Activated naive CD8-positive, alpha-beta T cell (primary cell): Measurements from ENCODE around the gene GPBAR1.
A peak's percentile ranks its signal among the peaks of the same experiment; 100 is the strongest.

Experiments used
- H3K27ac Mint-ChIP-seq: one replicate; pipeline ENCODE4 v1.8.0; 2021; ENCODE audit warnings: mixed read lengths
- H3K27me3 Mint-ChIP-seq: one replicate; pipeline ENCODE4 v1.8.0; 2021; ENCODE audit warnings: mixed read lengths
- H3K36me3 Mint-ChIP-seq: one replicate; pipeline ENCODE4 v1.8.0; 2021; ENCODE audit warnings: mixed read lengths
- H3K4me1 Mint-ChIP-seq: one replicate; pipeline ENCODE4 v1.8.0; 2021; ENCODE audit warnings: low read depth, mixed read lengths
- H3K4me3 Mint-ChIP-seq: one replicate; pipeline ENCODE4 v1.8.0; 2021; ENCODE audit warnings: mild to moderate bottlenecking, mixed read lengths
- H3K9me3 Mint-ChIP-seq: one replicate; pipeline ENCODE4 v1.8.0; 2021; ENCODE audit warnings: low read depth, mixed read lengths

GPBAR1 gene

DNA sequence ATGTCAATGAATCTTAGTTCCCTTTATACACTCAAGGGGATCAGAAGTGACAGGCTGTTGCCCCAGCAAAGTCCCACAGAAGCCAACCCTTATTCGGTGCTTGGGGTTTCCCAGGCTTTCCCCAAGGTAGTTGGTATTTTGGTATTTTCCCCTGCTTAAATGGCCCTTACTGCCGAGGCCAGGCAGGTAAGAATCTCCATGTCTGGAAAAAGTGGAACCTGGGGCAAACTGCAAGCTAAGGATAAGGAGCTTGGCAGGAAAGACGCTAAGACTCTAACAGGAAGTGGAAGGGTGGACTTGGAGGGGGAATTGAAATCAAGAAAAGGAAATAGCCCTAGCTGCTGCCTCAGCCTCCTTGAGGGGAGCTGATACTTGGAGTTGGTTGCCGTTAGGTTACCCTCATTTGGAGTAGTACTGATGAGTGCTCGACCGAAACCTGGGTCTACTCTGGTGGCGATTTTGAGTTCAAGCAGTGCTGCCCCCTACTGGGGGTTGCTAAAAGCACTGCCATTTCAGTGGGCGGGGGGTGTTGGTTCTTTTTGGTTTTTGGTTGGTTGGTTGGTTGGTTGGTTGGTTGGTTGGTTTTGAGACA, 3.3 kb upstream of the GPBAR1 start:
- peak overlapping the region; percentile 51 for H3K4me3 Mint-ChIP-seq
- peaks cover 30% of the 10 kb centered on the region for H3K4me1 Mint-ChIP-seq
- H3K36me3 Mint-ChIP-seq: peaks cover 2% of the 10 kb centered on the region
- H3K27me3 Mint-ChIP-seq: no peaks in the 10 kb centered on the region
- no peaks in the 10 kb centered on the region for H3K9me3 Mint-ChIP-seq
- H3K27ac Mint-ChIP-seq: peak overlapping the region; percentile 90

DNA sequence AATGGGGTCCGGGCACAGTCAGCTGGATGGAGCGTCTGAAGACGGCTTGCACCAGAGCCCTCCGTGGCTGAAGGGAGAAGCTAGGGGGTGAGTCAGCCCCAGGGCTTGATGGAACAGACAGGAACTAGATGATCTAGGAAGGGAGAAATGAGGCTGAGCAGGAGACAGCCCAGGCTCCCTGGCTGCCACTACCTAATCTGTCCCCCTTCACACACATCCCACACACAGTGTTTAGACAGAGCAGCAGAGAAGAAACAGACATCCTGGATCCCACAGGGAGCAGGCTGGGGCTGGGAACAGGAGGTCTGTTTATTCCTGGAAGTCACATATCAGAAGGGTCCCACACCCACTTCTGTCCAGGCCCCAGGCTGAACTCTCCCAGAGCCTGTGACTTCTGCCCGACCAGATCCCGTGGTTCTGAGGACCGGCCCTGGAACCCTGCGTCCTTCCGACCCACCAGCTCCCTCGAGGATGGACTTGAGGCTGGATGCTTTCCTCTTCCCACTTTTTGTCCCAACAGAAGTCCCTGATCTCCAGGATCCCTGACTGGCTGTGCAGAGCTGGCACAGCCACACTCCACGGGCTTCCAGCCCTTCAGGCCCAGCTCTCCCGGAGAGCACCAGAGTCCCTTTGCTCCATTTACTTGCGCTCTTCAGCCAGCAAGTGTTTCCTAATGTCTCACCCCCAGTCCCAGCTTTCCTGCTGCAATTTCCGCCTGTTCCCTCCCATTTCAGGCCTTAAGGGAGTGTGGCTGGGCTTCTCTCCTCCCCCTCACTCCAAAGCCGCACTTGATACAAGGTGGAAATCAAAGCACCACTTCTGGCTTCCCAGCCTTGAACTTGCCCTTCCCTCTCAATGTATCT, 1.5 kb upstream of the GPBAR1 start:
- H3K9me3 Mint-ChIP-seq: no peaks in the 10 kb centered on the region
- no peak overlapping the region for H3K4me3 Mint-ChIP-seq
- peak overlapping the region; percentile 66 for H3K27ac Mint-ChIP-seq
- peaks cover 2% of the 10 kb centered on the region for H3K36me3 Mint-ChIP-seq
- peaks cover 31% of the 10 kb centered on the region for H3K4me1 Mint-ChIP-seq
- no peaks in the 10 kb centered on the region for H3K27me3 Mint-ChIP-seq

DNA sequence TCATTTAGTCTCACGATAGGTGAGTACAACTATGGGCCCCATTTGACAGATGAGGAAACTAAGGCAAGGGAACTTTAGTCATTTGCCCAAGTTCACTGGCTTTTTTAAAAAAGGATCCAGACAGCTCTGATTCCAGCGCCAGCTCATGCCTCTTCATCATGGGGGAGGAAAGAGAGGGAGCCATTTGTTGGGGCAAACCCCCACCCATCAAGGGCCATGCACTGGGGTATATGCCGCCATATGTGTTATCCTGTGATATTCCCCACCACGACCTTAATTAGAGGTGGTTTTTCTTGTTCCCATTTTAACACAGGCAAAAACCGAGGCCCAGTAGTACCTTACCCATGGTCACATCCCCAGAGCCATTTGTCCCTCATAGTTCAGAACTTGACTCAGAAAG, 649 bp upstream of the GPBAR1 start:
- Mint-ChIP-seq H3K27ac (peak overlapping the region; percentile 66), H3K4me3 (no peak overlapping the region), H3K36me3 (peaks cover 2% of the 10 kb centered on the region), H3K4me1 (peaks cover 26% of the 10 kb centered on the region), H3K9me3 (no peaks in the 10 kb centered on the region), H3K27me3 (no peaks in the 10 kb centered on the region)

DNA sequence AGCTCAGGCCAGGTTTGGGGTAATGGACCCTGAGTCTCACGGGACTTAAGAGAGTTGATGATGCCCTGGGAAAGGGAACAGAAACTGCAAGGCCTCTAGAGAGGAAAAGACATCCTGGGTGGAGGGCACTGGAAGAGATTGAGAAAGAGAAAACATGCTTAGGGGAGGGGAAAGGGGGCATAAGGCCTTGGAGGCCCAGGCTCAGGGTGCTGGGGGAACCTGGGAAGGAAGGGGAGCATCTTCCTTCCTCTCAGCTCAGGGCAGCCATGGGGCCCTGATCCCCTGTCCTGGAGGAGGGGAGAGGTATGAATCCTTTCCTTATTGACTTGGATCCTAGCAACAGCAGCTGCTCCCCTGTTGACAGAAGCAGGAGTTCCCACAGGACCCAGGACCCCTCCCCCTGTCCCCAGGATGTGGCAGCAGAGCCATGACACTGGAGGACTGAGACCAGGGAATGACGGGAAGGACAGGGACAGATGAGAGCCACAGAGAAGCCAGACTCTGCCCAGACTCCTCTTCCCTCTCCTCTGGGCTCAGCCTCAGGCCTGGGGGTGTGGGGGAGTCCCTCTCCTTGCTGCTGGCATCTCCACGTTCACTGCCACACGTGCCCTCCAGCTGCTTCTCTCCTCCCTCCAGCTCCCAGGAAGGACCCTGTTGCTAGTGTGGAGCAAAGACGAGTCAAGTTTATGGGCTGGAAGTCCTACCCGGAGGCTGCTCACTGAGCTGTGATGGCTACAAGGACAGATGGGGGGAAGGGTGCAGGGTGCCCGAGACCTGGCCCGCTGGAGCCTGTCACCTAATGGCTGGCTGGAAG, 815 bp downstream of the GPBAR1 start:
- Mint-ChIP-seq H3K4me3 (no peak overlapping the region), H3K4me1 (peaks cover 25% of the 10 kb centered on the region), H3K27me3 (no peaks in the 10 kb centered on the region), H3K9me3 (no peaks in the 10 kb centered on the region), H3K36me3 (no peaks in the 10 kb centered on the region), H3K27ac (no peak overlapping the region)

DNA sequence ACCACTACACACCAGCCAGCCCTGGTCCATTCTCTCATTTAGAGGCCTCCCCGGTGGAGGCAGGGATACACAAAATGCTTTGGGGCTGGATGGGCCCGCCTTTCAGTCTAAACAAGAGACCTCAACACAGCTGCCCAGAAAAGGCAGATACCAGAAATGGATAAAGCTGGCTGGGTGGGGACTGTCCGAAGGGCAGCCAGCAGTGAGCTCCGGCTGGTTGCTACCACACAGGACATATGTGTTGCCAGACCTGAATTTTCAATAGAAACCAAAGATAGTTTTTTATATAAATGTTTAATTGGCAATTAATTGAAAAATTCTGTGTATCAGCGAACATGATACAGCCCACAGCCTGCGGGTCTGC, 1.4 kb downstream of the GPBAR1 start:
- peaks cover 23% of the 10 kb centered on the region for H3K4me1 Mint-ChIP-seq
- no peak overlapping the region for H3K4me3 Mint-ChIP-seq
- no peak overlapping the region for H3K27ac Mint-ChIP-seq
- H3K9me3 Mint-ChIP-seq: no peaks in the 10 kb centered on the region
- H3K27me3 Mint-ChIP-seq: no peaks in the 10 kb centered on the region
- H3K36me3 Mint-ChIP-seq: peaks cover 2% of the 10 kb centered on the region

- H3K4me3 Mint-ChIP-seq: no peak overlapping the region
- H3K36me3 Mint-ChIP-seq: peaks cover 2% of the 10 kb centered on the region
- no peaks in the 10 kb centered on the region for H3K9me3 Mint-ChIP-seq
- H3K4me1 Mint-ChIP-seq: peaks cover 22% of the 10 kb centered on the region
- no peak overlapping the region for H3K27ac Mint-ChIP-seq
- H3K27me3 Mint-ChIP-seq: no peaks in the 10 kb centered on the region
Measured at GRCh38 chr2:218262631-218263586, 2.1 kb downstream of the GPBAR1 start.

GRCh38 chr2:218263817-218264641, 3.2 kb downstream of the GPBAR1 start:
- Mint-ChIP-seq H3K4me1 (peaks cover 22% of the 10 kb centered on the region), H3K27me3 (no peaks in the 10 kb centered on the region), H3K36me3 (peaks cover 2% of the 10 kb centered on the region), H3K4me3 (no peak overlapping the region), H3K27ac (no peak overlapping the region), H3K9me3 (no peaks in the 10 kb centered on the region)

DNA sequence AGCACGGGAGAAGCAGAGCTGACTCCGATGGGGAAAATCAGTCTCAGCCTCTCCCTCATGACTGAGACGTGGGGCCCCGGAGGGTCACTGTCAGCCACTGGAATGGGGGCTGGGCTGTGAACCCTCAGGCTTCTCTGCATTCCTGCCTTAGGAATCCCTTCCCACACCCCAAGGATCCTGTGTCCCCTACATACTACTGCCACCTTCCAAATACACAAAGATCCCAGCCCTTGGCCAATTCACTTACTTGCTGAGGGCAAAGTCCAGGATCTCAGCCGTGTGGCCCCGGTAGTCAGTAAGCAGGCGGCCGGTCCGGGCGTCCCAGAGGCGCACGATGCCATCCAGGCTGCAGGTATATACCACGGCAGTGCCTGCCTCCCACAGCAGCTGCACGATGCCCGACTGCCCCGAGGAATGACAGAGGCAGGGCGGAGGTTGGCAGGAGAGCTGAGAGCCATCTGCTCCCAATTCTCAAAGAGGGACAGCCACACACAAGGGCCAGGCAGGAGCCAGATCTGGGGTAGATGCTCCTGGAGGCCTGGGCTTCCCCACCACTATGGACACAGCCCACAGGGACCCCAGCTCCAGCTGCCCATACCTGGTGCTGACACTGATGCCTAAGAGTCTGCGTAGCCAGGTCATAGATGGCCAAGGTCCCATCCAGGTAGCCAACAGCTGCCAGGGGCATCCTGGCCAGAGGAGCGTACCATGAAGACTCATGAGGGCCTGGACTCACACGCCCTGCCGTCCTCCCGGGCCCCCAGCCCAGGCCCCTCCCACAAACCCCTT, 4.2 kb downstream of the GPBAR1 start:
- H3K4me3 Mint-ChIP-seq: no peak overlapping the region
- H3K27ac Mint-ChIP-seq: no peak overlapping the region
- H3K36me3 Mint-ChIP-seq: peaks cover 6% of the 10 kb centered on the region

GRCh38 chr2:218265626-218266025, 4.8 kb downstream of the GPBAR1 start:
- H3K27me3 Mint-ChIP-seq: no peaks in the 10 kb centered on the region
- H3K4me1 Mint-ChIP-seq: peaks cover 26% of the 10 kb centered on the region
- H3K4me3 Mint-ChIP-seq: no peak overlapping the region
- no peaks in the 10 kb centered on the region for H3K9me3 Mint-ChIP-seq
- H3K36me3 Mint-ChIP-seq: peaks cover 6% of the 10 kb centered on the region
- no peak overlapping the region for H3K27ac Mint-ChIP-seq

More for the DNA sequence above, 4.2 kb downstream of the GPBAR1 start:
- no peaks in the 10 kb centered on the region for H3K9me3 Mint-ChIP-seq
- H3K27me3 Mint-ChIP-seq: no peaks in the 10 kb centered on the region
- peaks cover 22% of the 10 kb centered on the region for H3K4me1 Mint-ChIP-seq

DNA sequence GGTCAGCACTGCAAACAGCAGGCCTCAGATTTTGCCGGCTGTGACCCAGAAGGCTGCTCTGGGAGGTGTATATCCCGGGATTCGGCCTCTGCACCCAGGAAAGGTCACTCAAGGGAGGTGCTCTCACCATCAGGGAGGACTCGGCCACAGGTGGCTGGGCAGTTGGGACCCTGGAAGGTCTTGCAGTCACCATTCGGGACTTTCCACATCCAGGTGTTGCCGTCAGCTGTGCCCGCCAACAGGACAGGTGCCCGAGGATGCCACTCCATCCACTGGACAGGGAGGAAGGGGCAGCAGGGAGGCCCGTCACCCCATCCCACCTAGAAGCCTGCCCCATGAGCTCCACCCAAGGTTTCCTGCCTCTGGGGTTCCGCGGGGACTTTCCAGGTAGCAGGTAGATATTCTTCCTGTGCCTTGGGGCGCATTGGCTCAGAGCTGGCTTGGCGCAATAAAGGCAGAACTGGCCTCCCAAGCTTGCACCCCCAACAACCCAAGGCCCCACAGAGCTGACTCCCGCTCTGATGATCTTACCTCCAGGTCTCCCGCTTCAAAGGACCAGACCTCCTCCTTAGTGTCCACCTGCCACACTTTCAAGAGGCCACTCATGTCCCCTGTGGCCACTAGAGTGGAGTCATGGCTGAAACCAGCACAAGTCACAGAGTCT, 5.6 kb downstream of the GPBAR1 start:
- Mint-ChIP-seq H3K36me3 (peaks cover 6% of the 10 kb centered on the region), H3K4me3 (no peak overlapping the region), H3K27me3 (no peaks in the 10 kb centered on the region), H3K27ac (no peak overlapping the region), H3K4me1 (peaks cover 33% of the 10 kb centered on the region), H3K9me3 (no peaks in the 10 kb centered on the region)

DNA sequence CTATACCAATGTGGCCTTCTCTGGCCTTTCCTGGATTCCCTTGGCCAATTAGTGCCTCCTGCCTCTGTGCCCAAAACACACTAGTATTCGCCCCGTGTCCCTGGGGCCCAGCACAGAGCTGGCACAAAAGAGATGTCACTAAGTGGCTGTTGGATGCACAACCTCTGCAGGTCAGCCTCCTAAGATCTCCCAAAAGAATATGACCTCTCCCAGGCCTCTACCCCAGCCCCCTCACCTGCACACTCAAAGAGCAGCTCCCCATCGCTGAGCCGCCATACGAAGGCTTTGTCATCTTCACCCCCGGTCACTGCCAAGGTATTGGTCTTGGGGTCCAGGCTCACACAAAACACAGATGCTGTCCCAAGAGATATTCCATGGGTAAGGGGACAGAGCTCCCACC, 6.4 kb downstream of the GPBAR1 start:
- Mint-ChIP-seq H3K36me3 (peaks cover 6% of the 10 kb centered on the region), H3K4me1 (peaks cover 41% of the 10 kb centered on the region), H3K9me3 (no peaks in the 10 kb centered on the region), H3K4me3 (peak overlapping the region; percentile 39), H3K27ac (no peak overlapping the region), H3K27me3 (no peaks in the 10 kb centered on the region)

GRCh38 chr2:218269900-218270720, 9.3 kb downstream of the GPBAR1 start, which contains the start of the genes AAMP and PNKD:
AAMP (minus strand) TSS chr2:218270137; CDS start chr2:218270086, 51 bp downstream.
PNKD (plus strand) TSS chr2:218270519; CDS start chr2:218270536, 17 bp downstream.
- Mint-ChIP-seq H3K4me1 (peaks cover 45% of the 10 kb centered on the region), H3K27ac (peak within 1 kb of the TSS; percentile 90), H3K9me3 (no peaks in the 10 kb centered on the region), H3K27me3 (no peaks in the 10 kb centered on the region), H3K36me3 (peaks cover 6% of the 10 kb centered on the region), H3K4me3 (peak within 1 kb of the TSS; percentile 95)
